GM19397 (cell line): ENCODE results near the gene F12.
A peak's percentile ranks its signal among the peaks of the same experiment; 100 is the strongest.

Experiments used
- ATAC-seq: cut with Tn5 transposase; IDR thresholded peaks from one replicate; pipeline ENCODE4 v1.9.1; 2021; ENCODE audit warnings: mild to moderate bottlenecking, moderate library complexity; ENCODE audit not compliant: unreplicated experiment

F12 gene

DNA sequence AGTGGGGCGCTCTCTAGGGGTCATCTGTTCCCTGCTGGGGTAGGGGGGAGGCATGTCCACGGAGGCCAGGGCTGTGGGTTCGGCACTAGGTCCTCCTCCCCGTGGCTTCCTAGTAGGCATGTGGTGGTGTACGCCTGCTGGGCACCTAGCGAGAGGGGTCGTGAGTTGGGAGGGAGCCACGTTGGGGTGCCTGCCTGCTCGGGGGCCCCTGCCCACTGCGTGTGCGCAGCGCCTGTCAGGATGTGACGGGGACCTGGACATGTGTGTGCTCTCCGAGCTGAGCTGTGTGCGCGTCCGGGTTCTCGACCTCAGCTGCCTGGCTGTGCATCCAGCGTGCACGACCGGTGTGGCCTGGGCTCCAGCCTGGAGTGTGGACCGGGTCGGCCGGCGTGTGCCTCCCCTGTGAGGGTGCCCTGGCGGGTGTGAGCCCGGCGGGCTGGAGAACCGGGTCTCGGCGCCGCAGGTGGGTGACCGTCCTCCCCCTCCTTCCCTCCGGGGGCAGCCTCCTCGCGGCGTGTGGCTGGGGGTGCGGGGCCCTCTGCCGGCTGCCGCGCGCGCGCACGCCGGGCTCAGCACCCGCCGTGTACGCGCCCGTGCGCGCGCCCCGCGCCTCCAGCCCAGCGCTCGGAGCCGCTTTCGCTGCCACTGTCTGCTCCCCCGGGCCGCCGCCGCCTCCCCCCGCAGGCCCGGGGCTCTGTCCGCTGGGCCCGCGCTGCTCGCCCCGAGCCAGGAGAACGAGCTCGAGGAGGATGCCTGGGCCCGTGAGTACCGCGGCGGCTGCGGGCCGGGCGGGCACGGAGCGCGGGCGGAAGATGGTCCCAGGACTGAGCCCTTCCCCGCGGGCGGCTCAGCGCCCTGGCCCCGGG, 37.1 kb upstream of the F12 start, which contains the start of gene PRR7:
PRR7 (plus strand) TSS at position 615 of the 866 bp plus-strand sequence. CDS start 8,254 bp downstream, outside the sequence.
- peak; percentile 66 for ATAC-seq

DNA sequence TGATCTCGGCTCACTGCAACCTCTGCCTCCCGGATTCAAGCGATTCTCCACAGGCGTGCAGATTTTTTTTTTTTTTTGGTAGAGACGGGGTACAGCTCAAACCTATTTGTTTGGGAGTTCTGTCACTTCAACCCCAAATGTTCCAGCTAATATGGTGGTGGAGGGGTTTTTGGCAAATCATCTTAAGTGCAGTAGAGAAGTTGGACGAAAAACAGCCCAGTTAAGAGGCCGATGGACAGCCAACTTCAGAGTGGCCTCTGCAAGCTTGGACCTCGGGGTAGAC, 36.5 kb upstream of the F12 start:
- no peak for ATAC-seq

DNA sequence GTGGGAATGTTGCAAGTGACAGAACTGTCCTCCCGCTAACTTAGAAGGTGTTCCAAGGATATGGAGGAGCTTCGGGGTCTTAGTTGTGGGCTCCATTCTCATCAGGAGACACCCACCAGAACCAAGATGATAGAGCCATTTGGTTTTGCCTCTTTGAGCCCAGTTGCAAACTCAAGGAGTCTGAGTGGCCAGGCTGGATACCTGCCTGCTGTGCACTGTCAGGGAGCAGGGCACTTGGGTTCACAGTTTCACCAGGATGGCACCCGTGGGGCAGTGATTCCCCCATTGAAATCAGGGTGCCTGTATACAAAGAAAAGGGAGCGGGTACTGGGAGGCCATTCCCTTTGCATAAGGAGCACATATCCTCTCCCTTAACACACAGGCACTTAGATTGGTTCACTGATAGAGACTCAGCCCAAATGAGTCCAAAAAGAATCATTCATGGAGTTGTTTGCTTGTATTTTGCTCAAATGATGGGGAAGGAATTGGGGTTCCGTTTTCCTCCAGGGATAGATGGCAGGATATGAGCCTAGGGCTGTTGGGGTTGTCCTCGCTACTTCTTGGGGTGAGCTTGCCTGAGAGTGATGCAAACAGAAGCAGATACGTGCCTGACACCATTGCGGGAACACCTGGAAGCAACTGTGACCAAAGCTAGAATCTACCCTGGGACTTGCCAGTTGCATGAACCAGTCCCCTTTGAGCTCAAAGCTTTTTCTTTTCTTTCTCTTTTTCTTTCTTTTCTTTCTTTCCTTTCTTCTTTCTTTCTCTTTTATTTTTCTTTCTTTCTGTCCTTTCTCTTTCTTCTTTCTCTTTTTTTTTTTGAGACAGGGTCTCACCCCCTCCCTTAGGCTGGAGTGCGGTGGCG, 35.9 kb upstream of the F12 start:
- ATAC-seq: no peak

DNA sequence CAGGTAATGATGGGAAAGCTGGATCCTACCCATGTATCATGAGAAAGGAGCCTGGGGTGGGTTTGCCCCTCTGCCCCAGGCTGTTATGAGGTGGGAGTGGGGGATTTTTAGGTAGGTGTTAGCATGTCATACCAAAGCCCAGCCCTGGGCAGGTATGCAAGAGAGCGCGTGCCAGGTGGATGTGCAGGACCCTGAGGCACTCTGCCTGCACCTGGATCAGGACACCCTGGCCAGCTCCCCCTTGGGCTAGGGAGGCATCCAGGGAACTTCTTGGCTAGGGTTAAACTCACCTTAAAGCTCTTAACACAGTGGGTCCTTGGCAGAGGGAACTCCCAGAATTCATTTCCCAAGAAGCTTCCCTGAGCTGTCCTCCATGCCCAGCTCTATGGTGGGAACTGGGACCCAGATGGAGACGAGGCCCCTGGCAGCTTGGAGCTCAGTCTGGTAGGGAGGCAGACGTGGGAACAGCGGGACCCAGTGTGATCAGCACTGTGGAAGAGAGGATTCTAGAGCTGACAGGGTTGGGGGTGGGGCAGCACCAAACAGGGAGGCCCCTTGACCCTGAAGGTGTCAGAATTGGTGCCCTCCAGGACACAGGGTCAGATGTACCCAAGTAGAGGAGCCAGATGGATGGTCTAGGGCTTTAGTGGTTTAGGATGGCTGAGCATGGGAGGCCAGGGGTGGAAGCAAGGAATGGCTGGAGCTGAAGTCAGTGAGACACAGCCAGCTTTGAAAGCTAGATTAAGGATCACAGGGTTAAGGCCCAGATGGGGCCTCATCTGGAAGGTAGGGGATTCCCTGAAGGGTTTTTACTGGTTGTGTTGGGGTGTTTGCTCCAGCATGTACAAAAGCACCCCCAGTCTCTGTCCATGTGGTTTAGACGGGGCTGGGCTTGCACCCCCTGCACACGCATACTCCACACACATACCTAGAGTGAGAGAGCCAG, 35.0 kb upstream of the F12 start:
- no peak for ATAC-seq

DNA sequence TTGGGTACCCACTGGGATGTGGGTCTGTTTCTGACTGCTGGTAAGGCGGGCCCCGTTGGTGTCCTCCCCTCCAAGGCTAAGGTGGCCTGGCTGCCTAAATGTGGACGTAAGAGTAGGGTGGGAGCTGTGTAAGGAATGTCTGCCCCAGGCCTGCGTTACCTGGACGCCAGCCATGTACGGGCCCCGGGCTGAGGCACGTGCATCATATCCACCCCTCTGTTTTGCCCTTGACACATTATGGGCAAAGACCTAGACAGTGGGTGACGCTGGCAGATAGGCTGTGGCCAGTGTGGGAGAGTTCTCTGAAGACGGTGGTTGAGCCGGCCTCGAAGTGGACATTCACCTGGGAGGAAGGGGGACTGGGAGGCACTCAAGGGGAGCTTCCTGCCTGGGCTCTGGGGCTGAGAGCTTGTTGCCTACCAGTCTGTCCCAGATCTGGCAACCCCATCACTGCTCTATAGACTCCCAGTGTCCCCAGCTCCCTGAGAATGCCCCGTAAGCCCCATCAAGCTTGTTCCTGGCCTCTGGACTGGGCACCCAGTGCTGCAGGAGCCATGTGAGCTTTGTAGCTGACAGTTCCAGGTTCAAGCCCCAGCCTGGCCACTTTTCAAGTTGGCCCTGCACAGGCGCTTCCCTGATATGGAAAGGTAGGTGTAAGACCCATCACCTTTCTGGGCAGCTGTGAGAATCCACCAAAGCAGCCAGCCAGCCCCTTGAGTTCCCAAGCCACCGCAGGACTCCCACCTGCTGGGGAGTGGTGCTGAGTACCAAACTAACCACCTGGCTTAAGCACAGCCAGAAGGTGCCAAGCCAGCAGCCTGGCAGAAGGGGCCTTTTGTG, 34.0 kb upstream of the F12 start:
- no peak for ATAC-seq

DNA sequence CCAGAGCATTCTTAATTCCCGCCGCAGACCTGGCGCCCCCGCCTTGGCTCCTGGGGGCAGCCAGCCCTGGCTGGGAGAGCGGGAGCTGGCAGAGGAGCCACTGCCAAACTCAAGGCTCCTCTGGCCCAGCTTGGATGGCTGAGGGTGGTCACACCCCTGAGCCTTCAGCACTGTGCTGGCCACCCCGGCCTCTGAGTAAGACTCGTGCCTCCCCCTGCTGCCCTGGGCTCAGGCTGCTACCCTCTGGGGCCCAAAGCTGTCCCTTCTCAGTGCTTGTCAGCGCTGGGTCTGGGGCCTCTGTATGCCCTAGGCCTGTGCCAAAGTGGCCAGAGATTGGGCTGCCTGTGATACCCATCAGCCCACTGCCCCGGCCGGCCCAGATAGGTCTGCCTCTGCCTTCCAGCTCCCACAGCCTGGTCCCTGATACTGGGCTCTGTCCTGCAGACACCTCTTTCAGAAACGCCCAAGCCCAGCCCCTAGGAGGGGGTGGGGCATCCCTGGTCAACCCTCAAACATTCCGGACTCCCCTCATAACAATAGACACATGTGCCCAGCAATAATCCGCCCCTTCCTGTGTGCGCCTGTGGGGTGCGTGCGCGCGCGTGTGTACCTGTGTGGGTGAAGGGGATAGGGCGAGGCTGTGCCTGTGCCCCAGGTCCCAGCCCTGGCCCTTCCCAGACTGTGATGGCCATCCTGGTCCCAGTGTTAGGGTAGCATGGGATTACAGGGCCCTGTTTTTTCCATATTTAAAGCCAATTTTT, 32.9 kb upstream of the F12 start:
- no peak for ATAC-seq

DNA sequence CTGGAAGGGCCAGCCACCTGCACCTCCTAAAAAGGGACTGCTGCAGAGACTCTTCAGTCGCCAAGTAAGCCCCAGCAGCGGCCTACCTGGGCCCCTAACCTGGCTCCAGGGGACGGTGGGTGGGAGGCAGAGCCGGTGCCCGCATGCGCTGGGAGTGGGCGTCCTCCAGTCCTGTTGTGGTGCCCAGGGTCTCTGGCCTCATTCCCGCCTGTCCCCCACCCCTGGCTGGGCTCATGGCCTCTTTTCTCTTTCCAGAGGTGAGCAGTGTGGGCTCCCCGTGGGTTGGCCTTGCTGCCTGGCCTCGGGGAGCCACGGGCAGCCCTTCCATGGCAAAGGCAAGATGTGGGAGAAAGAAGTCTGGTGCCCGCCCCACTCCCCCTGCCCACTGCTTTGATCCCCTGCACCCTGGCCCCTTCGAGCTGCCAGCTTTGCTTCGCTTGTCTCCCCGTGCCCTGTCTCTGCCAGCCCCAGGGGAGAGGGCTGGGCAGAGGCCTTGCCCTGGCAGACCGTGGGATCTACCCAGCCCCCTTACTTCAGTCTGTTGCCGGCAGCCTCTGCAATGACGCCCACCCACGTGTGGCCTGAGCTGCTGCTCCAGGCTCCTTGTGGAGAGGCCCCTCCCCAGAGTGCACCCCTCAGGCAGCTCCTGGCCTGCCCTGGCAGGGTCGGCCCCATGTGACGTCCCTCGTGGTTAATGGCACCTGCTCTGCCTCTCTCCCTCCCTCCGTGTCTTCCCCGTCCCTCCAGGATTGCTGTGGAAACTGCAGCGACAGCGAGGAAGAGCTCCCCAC, 31.8 kb upstream of the F12 start:
- ATAC-seq: no peak

DNA sequence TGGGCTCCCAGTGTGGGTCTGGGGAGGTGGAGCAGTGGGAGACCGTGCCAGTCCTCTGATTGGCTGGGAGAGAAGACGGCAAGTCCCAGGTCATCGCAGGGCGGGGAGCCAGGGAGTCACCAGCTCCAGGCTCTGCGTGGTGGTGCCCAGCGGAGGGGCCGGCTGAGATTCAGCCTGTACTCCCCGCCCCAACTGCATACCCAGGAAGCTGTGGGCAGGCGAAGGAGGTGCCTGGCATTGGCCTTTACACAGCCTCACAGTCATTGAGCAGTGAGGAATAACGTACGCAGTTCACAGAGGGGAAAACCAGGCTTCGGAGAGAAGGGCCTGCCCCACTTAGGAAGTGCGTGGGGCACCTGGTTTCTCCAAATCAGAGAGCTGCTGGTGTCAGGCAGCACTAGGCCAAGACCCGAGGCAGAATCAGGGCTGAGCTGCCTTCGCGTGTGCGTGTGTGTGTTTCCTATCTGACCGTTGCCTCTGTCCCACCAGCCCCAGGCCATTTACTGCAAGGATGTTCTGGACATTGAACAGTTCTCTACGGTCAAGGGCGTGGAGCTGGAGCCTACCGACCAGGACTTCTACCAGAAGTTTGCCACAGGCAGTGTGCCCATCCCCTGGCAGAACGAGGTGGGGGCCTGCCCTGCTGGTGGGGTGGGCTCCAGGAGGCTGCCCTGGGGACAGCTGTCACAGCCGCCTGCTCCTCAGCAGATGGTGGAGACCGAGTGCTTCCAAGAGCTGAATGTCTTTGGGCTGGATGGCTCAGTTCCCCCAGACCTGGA, 31.0 kb upstream of the F12 start:
- no peak for ATAC-seq

DNA sequence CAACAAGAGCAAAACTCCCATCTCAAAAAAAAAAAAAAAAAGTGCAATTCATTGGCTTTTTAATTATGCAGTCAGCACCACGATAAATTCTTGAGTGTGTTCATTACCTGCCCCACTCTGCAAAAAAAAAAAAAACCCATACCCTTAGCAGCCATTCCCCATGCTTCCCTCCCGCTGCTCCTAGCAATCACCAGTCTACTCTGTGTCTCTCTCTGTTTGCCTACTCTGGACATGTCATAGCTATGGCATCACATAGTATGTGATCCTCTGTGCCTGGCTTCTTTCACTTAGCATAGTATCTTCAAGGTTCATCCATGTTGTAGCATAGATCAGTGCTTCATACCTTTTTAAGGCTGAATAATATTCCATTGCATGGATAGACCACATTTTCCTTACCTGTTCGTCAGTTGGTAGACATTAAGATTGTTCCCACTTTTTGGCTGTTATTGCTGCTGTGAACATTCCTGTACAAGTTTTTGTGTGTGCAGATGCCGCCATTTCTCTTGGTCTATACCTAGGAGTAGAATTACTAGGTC, 30.2 kb upstream of the F12 start:
- no peak for ATAC-seq

DNA sequence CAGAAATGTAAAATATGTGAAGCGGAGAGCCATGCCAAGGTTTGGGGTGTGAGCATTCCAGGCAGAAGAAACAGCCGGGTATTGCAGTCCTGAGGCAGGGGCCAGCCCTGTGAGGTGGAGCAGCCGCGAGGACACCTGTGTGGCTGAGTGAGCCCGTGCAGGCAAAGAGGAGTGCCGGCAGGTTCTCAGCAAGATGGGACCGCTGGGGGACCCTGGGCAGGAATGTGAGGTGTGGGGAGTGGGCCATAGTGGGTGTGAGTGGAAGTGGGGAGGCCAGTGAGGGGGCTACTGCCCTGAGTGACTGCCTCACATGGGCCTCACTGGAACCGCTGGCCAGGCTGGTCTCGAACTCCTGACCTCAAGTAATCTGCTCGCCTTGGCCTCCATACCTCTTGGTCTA, 29.1 kb upstream of the F12 start:
- no peak for ATAC-seq

DNA sequence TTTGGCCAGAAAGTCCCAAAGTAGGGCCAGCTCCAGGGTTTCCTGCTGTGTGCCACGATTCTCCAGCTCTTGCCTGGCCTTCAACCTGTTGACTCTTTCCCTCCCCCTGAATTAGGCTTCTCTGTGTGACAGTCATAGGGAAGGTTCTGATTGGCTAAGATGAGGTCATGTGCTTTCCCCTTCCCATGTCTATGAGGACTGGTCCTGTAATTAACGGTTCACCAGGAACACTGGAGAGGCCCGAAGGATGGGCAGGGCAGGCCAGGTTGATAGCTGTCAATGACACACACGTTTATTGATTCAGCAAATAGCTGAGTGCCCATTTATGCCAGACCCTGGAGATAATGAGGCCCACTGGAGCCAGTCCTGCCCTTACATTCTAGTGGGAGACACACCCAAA, 28.3 kb upstream of the F12 start:
- ATAC-seq: no peak

DNA sequence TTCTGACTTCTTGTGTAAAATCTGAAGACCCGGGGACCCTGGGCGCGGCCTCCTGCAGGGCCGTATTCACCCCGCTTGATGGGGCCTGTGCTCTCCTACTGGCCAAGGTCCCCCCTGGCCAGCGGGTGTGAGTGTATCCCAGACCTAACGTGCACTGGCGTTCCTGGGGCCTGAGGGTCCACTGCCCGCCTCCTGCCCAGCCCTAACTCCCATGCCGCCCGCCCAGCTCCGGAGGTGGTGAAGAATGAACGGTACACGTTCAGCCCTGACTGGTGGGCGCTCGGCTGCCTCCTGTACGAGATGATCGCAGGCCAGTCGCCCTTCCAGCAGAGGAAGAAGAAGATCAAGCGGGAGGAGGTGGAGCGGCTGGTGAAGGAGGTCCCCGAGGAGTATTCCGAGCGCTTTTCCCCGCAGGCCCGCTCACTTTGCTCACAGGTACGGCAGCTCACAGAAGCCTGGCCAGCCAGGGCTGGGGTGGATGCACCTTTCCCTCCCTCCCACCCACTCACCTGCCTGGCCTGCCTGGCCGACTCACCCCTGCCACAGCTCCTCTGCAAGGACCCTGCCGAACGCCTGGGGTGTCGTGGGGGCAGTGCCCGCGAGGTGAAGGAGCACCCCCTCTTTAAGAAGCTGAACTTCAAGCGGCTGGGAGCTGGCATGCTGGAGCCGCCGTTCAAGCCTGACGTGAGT, 26.6 kb upstream of the F12 start:
- no peak for ATAC-seq

DNA sequence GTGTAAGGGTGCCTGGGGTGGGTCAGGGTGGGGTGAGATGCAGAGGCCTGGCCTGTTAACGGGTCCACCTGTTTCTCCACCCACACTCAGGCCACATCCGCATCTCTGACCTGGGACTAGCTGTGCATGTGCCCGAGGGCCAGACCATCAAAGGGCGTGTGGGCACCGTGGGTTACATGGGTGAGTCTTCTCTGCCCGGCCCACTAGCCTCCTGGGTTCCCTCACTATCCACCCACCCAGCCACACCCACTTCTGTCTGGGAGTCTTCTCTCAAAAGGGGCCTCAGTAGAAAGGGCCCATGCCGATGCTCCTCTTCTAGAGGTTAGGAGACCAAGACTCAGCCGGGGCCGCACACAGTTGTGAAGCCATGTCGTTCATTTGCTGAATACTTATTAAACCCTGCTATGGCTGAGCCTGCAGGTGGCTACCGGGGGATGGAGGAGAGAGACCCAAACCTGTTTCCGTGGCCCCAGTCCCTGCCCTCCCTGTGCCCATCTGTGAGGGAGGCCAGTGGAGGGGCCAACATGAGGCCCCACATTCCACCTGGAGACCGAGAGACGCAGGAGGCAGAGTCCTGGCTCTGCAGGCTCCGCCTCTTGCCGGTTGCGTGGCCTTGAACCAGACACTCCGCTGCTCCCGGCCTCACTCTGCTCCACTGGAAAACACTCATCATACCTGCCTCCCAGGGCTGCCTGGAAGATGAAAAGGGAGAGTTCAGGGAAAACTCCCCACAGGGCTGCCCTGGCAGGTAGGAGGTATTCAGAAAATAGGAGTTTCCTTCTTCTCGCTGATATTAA, 25.8 kb upstream of the F12 start:
- ATAC-seq: no peak

DNA sequence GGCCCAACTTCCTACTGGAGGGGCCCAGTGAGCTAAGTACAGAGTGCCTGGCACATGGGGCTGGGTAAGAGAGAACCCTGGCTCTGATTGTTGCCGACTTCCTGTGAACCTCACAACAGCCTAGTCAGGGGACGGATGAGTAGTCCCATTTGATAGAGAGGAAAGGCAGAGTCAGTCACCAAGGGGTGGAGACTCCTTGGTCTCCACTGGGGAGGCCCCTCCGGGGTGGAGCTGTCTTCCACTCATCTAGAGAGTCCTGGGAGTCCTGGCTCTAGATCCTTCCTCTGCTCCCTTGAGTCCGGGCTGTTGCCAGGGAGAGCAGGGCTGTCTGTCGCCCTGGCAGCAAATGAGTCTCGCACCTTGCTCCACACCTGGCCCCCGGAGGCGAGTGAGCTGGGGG, 25.1 kb upstream of the F12 start:
- no peak for ATAC-seq

DNA sequence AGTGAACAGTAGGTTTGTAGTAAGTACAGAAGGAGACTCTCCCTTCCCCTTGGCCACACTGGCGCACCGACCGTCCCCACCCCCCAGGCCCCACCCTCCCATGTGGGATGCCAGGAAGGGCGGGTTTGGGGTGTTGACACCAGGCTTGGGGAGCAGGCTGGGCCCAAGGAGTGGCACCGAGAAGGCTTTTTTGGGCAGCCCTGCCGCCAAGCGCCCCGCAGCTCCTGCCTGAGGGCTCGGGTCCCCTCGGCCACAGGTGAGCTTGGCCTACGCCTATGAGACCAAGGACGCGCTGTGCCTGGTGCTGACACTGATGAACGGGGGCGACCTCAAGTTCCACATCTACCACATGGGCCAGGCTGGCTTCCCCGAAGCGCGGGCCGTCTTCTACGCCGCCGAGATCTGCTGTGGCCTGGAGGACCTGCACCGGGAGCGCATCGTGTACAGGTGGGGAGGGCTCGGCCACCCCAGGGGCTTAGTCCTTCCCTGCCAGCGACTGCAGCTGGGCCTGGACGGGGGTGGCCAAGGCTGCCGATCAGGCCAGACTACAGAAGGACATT, 24.4 kb upstream of the F12 start:
- no peak for ATAC-seq
